Stimulated activated CD4-positive, alpha-beta T cell treated with anti-CD3 and anti-CD28 coated beads, Interleukin-1b, Interleukin-23, amount 100 ng/mL, for 48 hours (primary cell): ENCODE data around the gene TUBD1.

Experiments used
- DNase-seq: peaks from one replicate; pipeline ENCODE4 v3.0.0-alpha.2; 2020

The TUBD1 gene

DNA sequence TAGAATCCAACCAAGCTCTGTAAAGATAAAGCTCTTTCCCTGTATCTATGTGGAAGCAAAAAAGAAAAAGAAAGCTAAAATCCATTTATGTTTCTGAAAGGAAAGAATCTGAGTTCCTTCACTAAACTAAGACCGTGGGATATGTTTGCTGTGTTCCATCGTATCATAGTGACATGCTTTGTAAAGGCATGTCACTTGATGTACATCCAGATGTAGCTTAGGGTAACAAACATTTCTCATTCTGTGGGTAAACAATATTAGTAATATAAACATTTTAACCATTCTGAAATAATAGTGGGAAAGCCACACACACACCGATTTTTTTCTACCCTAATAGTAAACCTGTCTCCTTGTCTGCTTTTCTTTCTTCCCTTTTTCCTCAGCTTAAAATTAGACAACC is 78.1 kb downstream of the TUBD1 start:
- DNase-seq = no peak

DNA sequence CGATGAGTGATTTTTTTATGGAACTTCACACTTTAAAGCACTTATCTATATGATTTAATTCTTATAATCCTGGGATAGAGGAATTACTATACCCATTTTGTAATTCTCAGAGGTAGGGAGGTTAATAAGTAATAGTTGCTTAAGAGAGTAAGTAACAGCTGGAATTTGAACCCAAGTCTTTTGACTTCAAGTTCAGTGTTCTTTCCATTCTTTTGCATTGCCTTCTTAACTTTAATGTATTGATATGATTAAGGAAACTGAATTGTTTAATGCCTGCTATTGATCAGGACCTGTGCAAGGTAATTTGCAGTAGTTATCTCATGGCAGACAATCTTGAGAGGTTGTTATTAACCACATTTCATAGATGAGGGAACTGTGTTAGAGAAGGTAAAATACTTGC is 78.5 kb downstream of the TUBD1 start:
- DNase-seq = no peak

DNA sequence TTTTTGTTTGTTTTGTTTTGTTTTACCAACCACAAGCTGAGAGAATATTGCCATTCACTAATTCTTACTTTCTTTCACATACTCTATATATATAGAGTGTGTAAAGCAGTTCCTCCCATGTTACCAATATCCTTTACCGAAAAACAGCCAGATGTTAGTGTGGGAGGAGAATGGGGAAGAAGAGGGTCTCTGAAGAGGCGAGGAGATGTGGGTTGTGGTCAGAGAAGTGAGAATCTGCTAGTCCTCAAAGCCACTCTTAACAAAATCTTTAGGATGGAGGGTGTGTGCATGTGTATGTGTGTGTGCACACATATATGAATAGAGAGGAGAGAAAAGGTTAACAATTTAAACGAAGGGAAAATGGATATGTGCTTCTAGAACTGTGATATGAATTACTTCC is 80.6 kb downstream of the TUBD1 start:
- DNase-seq = no peak

DNA sequence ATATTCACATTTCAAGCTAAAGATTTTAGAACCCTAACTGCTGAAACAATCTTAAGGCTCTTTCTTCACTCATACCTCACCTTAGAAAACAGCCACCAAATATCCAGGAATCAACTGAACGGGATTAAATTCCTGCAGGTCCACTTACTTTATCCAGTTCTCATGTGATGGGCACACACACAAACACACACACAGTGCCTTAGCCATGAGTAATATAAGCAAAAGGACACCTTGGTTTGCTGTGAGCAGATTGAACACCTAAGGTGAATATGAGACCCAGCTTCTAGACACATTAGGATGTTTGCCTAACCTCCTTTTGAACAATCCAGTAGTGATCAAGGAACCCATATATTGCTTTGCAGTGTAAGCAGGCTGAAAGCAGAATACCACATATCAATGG is 81.5 kb downstream of the TUBD1 start:
- no peak for DNase-seq

DNA sequence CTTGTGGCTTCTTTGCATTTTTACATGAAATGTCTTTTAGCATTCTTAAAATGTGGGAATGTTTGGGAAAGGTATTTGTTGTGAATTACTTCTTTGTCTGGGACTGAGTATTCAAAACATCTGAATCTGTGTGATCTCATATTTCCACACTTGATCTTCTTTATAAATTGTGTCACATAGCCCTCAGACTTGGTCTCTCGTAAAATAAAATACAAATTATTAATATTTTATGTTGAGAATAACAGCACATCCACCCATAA is 81.9 kb downstream of the TUBD1 start:
- DNase-seq = no peak
